GM21825 (cell line): ENCODE data around the gene MPP2.
"Not testable (repeated sequence)": the region's sequence is repeated elsewhere in the genome, so short reads cannot be mapped to it uniquely, and the experiment has no call there.

Source experiments
- ATAC-seq: cut with Tn5 transposase; IDR thresholded peaks from one replicate; pipeline ENCODE4 v1.9.1; 2021; ENCODE audit warnings: mild to moderate bottlenecking, moderate library complexity; ENCODE audit not compliant: unreplicated experiment

The MPP2 gene

DNA sequence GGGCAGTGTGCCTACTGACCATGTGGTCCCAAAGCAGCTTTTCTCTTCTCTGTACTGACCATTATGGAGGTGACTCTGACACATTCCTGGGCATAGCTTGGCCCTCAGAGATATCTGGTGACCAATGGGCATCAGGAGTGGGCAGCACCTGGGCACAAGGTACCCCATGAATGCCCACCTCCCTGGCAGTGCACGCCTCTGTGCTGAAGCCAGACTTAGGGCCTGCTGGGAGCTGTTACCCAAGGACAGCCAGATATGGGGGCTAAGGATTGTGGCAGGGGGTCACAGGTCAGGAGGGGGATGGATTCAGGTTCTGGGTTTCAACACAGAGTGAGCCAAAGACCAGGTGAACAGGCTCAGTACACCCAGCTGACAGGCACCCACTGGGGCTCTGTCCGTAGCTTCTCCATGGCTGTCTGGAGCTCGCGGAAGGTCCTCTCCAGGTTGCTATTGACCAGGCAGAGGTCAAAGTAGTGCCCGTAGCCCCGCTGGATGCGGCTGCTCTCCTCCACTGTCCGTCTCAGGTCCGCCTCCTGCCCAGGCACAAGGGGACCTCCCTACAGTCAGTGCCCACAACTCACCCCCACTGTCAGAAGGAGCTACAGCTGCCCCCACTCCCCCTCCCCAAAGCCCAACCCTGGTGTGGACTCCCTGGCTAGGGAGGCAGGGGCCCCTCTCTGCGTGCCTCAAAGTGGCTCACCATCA, 29.7 kb downstream of the MPP2 start:
- ATAC-seq: no peak

DNA sequence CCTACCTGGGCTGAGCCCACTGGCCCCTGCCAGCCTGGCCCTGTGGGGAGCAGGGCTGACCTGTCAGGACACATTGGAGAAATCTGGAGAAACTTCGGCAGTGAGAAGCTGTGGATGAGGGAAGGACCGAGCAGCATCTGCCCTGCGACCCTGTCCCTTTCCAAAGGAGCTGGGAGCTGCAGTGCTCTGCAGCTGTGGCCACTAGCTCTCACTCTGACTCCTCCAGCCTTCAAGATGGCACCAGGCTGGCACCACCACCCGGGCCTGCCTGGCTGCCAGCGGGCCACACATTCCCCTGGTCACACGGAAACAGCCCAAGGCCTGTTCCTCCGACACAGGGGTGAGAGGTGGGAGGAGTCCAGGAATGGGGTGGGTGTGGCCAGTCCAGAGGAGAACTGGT, 30.3 kb downstream of the MPP2 start:
- ATAC-seq: no peak

DNA sequence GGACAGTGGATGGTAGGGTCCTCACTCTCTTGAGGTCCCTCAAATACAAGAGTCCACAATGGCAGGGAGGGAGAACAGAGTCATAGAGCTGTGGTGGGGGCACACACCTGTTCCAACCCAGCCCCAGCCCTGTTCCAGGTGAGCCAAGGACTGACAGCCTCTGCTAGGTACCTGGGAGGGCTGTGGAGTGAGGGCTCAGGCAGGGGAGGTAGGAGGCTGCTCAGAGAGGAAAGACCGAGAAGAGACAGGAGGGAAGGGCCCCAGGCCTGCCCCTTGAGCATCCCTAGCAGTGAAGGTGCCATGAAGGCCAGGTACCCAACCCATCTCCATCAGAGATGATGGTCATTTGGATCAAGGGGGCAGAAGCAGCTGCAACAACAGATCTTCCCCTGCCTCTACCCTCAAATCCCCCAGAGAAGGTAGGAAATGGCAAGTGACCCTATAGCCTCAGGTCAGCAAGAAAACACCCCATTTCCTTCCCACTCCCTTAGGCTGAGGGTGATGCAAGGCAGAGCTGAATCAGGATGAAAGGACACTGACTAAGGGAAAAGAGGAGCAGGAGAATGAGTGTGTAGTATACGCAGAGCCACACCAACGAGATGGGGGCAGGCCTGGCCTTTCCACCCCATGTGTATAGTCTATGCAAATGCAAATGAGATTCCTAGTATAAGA, 31.7 kb downstream of the MPP2 start:
- no peak for ATAC-seq

DNA sequence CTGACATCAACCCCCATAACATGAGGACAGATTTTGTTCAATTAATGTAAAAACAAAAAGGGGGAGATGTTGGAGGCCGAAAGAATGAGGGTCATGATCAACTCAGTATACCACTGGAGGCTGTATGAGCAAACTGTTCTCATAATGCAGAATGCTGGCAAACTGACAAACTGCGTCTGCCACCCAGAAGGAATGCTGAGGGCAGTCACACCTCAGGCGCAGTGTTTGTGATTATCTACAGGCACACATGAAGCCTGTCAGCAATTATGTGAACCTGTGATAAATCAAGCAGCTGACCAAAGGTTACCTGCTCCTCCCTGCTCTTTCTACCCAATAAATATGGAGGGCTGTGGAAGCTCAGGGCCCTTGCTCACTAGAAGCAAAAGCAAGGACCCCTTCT, 33.0 kb downstream of the MPP2 start:
- ATAC-seq: no peak

DNA sequence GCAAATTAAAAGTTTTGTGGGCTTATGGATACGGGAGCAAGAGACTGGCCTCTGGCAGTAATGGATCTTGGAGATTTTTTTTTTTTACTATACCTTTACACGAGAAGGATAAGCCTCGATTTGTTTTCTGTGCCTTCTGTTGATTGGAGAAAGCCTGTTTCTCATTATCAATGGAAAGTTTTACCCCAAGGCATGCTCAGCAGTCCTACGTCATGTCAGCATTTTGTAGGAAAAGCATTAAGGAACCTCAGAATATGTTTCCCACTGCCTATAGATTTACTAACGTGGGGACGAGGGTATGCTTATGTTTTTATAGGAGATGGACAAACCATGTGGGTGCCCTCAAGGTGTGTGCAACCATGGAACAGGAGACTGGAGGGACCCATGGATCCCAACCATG, 33.5 kb downstream of the MPP2 start:
- ATAC-seq: no peak

DNA sequence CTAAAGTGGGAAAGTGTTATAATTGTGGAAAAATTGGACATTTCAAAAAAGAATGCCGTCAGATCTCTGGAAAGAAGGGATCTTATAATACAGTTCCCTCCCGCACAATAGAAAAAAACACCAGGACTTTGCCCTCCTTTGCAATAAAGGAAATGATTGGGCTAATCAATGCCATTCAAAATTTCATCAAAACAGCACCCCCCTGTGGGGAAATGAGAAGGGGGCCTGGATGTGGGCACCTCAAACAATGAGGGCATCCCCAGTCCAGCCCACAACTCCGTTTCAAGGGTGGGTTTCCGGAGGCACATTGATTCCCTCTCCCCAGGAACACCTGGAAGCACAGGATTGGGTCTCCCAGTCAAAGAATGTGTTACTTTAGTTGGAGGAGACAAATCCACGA, 34.2 kb downstream of the MPP2 start:
- no peak for ATAC-seq

DNA sequence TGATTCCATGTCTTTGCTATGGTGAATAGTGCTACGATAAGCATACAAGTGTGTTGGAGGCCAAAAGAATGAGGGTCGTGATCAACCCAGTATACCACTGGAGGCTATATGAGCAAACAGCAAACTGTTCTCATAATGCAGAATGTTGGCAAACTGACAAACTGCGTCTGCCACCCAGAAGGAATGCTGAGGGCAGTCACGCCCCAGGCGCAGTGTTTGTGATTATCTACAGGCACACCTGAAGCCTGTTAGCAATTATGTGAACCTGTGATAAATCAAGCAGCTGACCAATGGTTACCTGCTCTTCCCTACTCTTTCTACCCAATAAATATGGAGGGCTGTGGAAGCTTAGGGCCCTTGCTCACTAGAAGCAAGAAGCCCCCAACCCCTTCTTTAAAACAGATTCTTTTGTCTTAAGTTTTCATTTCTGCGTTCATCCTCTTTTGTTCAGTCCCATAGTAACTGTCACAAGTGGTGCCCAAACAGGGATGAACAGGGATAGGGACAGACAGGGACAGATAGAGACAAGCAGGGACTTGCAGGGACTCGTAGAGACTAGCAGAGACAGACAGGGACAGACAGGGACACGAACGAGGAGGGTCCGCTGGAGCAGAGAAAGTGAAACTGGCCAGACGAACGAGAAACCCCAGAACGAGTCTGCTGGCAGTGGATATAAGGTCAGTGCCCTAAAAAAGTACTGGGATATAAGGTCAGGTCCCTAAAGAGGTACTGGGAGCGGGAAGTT, 35.2 kb downstream of the MPP2 start:
- no peak for ATAC-seq

DNA sequence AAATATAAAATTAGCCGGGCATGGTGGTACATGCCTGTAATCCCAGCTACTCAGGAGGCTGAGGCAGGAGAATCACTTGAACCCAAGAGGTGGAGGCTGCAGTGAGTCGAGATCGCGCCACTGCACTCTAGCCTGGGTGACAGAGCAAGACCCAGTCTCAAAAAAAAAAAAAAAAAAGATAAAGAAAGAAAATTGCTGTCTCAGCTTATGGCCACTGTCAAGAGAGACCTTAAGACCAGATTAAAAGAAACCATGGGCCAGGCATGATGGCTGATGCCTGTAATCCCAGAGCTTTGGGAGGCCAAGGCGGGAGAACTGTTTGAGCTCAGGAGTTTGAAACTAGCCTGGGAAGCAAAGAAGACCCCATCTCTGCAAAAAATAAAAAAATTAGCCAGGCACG, 38.3 kb downstream of the MPP2 start:
- ATAC-seq: not testable (repeated sequence)

DNA sequence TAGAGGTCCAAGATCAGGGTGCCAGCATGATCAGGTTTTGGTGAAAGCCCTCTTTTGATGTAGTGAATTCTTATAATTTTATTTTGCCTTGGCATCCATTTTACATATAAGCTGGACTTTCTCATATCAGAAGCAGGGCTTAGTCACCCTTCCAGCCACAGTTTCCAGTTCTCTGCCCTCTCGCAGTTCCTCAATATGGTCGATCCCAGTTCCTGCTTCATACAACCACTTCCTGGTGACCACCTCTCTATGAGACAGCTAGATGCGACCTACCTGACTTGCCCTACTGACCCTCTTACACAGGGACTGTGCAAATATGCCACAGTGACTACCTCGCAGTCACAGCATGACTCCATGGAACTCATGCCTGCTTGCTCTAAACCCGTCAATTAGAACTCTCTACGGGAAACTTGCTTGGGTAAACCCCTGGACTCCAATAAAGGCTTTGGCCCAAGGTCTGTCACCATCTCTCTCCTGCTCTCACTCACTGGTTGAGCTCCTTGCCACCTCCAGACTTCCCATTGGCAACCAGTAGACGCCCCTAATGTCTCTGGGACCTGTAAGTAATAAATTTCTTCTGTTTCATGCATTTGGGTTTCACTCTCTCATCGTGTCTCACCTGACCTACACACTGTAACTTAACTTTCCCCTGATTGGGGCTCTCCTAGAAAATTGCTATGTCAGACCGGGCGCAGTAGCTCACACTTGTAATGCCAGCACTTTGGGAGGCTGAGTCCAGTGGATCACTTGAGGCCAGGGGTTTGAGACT, 38.9 kb downstream of the MPP2 start:
- ATAC-seq: no peak

DNA sequence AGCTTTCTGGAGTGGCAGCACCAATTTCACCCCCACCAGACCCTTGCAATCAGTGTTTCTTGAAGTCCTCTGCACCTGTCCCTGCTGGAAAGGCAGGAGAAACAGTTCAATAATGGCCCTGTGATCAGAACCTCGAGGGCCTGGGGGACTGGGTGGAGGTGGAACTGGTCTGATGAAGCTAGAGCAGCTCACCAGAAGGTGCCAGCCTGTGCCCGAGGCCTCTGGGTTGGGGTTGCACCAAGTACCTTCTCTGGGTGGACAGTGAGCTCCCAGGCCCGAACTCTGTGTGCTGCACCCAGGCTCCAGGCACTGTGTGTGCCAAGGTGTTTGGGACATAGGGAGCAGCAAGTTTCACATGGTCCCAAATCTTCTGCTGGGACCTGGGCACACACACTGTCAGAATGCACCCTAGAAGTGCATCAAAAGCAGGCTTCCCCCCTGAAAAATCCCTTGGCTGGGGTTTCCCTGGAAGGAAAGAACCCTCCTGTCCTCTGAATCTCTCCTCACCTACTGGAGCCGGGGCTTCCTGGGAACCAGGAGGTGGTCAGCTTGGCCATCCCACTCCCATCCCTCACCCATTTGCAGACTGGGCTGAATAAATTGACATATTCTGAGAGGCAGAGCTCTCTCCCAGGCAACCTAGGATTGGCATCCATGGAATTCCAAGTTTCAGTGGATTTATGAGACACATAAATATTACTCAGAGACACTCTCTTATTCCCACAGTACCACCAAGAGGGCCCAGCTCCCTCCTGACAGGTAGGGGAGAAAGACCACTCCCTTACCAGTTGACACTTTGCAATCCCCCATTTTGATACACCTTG, 43.0 kb downstream of the MPP2 start:
- ATAC-seq: no peak

DNA sequence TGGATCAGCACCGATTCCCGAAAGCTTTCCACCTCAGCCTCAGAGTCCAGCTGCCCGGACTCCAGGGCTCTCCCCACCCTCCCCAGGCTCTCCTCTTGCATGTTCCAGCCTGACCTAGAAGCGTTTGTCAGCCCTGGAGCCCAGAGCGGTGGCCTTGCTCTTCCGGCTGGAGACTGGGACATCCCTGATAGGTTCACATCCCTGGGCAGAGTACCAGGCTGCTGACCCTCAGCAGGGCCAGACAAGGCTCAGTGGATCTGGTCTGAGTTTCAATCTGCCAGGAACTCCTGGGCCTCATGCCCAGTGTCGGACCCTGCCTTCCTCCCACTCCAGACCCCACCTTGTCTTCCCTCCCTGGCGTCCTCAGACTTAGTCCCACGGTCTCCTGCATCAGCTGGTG, 45.4 kb downstream of the MPP2 start:
- ATAC-seq: no peak

DNA sequence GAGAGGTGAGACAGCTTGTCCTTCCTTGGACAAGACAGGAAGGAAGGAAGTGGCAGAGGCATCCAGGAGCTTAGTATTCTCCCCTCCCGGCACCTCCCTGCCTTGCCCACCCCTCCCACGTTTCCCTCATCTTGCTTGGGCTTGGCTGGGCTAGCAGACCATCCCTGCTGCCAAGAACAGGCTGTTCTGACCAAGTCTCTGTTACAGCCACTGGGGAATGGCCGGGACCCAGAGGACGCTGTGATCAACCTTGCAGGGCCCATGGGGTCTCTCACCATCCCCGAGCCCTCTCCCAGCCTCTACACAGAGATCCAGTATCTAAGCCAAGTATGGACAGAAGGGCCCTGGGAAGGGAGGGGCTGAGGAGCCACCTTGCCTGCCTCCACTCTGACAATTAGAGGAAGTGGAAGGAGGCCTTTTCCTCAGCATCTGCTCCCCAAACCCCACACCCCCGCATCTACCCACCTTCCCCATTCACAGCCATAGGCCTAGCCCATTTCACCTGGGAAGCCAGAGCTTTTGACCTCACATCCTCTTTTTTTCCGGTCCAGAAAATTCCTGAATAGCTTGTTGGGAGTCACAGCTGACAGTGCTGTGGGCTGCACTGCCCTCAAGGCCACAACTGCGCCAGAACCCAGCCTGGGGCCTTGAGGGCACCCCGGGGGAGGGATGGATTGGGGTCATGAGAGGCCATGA, 46.3 kb downstream of the MPP2 start:
- ATAC-seq: no peak

DNA sequence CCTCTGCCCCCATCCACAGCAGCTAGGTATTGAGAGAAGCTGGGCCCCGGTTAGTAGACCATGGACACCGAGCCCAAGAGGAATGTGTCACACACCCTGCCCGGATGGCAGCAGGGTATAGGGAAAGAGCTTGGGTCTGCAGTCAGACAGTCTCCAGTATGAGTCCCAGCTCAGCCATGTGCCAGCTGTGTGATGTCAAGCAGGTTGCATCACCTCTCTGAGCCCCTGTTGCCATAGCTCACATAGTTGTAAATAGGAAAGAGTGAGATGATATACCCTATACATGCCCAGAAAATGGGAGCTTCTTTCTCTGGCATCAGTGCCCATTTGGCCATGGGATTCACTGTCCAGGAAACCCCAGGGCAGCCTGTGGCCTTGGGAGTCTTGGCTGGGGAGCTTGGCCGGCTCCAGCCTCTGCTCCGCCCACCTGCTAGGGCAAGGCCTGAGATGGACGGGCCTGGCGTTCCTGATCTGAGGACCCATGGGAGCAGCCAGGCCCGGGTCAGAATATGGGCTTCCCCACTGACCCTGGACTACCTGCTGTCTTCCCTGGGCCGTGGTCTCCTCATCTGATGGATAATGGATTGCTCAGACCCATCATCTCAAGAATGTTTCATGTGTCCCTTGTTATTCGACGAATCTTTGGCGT, 47.1 kb downstream of the MPP2 start:
- no peak for ATAC-seq

DNA sequence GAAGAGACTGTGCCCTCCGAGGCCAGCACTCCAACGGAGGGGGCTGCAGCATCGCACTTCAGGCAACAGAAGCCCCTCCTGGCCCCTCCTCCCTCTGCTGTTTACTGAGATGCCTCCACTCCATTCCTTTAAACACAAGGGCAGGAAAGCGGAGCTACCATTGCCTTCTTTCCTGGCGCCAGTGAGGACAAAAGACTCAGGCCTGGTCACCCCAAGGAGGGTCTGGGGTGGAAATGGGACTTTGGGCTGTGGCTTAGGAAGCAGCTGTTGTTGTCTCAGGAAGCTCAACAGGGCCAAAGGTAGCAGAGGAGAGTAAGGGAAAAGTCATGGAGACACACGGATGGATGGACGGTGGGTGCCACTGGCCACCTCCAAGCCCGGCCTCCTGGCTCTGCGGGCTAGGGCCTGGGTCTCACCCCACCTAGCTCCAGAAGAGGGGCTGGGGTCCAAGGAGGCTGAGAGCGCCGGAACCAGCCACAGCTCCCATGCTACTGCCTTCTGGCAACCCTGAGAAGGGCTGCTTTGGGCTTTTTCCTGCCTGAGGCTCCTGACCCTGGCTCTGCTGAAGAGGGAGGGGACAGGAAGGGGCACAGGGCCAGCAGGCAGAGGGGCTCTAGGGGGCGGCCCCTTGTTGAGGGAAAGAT, 49.3 kb downstream of the MPP2 start:
- ATAC-seq: no peak

DNA sequence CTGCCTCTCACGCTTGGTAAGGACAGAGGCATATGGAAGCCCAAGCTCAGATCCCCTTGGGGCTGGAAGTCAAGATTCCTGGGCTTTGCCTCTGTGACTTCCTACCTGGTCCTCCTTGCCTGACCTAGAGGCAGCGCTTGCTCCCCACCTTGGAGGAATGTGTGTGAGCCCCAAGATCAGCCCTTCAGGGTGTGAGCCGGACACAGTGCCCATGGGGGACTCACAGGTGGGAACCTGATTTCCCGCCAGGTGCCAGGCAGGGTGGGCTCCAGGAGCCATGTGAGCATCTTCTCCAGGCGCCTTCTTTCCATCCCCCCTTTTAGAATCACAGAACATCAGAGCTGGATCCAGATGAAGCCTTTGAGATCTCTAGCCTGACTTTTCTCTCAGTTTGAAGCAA, 50.2 kb downstream of the MPP2 start:
- no peak for ATAC-seq

DNA sequence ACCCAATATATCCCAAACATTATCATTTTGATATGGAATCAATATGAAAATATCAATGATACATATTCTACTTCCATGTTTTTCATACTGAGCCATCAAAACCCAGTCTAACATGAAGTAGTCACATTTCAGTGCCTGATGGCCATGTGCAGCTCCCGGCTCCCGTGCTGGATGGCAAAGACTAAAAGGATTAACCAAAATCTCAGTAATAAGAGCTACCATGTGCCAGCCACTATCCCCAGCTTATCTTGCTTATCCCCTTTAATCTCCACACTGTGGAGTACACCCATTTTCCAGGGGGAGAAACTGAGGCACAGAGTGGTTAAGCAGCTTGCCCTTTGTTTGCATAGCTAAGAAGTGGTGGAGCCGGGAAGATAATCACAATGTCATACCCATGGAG, 51.2 kb downstream of the MPP2 start:
- no peak for ATAC-seq

DNA sequence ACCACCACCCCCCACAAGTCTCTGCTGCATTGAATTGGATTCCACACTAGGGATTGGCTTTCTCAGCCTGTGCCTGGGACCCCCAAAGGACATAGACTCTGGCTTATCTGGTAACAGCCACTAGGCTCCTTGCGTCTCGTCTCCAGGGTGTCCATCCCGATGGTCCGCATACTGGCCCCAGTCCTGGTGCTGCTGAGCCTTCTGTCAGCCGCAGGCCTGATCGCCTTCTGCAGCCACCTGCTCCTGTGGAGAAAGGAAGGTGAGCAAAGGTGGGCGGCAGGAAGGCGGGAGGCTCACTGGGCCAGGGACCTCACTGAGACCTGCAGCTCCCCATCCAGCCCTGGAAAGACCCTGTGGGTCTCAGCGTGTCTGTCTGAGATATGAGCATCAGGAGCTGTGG, 52.3 kb downstream of the MPP2 start:
- no peak for ATAC-seq

DNA sequence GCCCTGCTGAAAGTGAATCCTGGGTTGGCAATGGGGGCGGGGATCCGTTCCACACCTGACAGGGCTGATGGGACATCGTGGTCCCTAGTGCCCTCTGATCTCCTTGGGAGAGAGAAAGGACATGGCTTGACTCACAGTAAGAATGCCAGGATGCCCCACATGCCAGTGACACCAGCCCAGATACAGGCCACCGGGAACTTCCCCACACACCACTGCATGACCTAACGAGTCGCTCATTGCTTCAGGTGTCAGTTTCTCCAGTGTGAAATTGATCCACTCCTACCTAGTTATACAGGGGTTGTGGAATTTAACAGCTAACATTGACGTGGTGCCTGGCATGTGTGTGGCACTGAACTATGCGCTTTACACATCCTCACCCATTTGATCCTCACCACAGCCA, 52.8 kb downstream of the MPP2 start:
- ATAC-seq: no peak

DNA sequence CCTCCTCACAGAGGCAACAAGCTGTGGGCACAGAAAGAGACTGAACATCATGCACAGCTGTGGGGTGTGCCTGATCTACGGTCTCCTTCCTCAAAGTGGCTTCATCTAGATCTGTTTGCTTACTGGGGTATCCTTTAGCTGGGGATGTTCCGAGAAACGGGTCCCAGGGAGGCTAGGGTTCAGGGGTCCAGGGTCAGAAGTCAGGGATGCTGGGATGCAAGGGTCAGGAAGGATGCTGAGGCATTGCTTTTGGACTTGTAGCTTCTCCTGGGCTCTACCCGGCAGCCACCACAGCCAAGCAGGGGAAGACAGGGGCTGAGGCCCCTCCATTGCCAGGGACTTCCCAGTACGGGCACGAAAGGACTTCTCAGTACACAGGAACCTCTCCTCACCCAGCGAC, 53.8 kb downstream of the MPP2 start:
- ATAC-seq: no peak
